Activated naive CD4-positive, alpha-beta T cell treated with anti-CD3 and anti-CD28 coated beads for 36 hours (primary cell): ENCODE data around the gene BDH1. TPM values are rescaled to one million over a fixed set of nuclear protein-coding genes. Genes with fewer than 3 reads are reported as not detected.

Experiments used
- CTCF ChIA-PET: fragments of 350-600 bp; sonication (Branson Sonifier 250); formaldehyde crosslinking; loops from one replicate; lab custom pipeline; 2021; ENCODE audit warnings: antibody characterized with exemption; lab: Charles Lee
- DNase-seq: peaks from one replicate; pipeline ENCODE4 v3.0.0-alpha.2; 2020
- H3K27ac Mint-ChIP-seq: one replicate; pipeline ENCODE4 v1.8.0; 2021; ENCODE audit warnings: mild to moderate bottlenecking, mixed read lengths
- H3K27me3 Mint-ChIP-seq: one replicate; pipeline ENCODE4 v1.8.0; 2021; ENCODE audit warnings: low read depth, mixed read lengths
- H3K36me3 Mint-ChIP-seq: one replicate; pipeline ENCODE4 v1.8.0; 2021; ENCODE audit warnings: low read depth, mixed read lengths
- H3K4me1 Mint-ChIP-seq: one replicate; pipeline ENCODE4 v1.8.0; 2021; ENCODE audit warnings: low read depth, mixed read lengths
- H3K4me3 Mint-ChIP-seq: one replicate; pipeline ENCODE4 v1.8.0; 2021; ENCODE audit warnings: mild to moderate bottlenecking, moderate library complexity, mixed read lengths
- H3K9me3 Mint-ChIP-seq: one replicate; pipeline ENCODE4 v1.8.0; 2021; ENCODE audit warnings: mixed read lengths
- intact Hi-C: fragments of 100-400 bp; cut with micrococcal nuclease; formaldehyde crosslinking; loops from one replicate; pipeline ENCODE4 v1.15.1; 2023
- total RNA-seq, 2 experiments: library from RNA; stranded (reverse); gene quantifications; one replicate each; pipeline ENCODE4 v1.2.3, GENCODE V29; 2021

Gene BDH1
- total RNA-seq, 2 experiments from 2014 or later, result 70.7 to 71.2 TPM

DNA sequence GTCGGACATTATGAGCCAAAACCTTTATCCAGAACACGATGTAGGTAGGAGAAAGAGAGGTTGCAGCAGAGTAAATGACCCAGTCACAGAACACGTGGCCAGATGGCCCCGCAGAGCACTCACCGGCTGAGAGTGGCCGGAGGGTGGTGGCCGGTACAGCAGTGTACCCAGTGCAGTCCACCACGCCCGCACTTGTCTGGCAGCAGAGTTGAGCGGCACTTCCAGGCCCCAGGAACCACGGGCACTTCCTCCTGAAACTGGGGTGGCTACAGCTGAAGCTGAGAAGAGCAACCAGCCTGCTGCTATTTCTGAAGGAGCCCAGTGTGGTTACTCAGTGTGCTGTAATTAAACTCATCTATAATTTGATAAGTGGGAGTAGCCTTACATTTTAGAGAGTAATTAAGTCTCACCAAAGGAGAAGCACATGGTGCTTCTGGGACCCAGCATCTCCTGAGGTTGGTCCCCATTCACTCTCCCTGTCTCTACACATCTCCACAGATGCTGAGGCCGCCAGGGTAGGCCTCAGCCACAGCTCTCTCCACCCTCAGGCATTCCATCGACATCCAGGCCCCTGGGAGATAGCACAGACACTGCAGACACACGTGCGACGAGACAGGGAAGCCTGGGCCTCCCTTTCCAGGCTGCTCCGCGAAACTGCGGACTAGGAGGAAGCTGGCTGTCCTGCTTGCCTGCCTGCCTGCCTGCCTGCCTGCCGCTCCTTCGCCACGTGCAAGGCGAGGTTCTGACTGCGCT is 49.8 kb downstream of the BDH1 start:
- H3K36me3 Mint-ChIP-seq, result peaks cover 3% of the 10 kb centered on the region
- H3K27ac Mint-ChIP-seq, result no peak overlapping the region
- intact Hi-C loops, result no loop called here
- no peaks in the 10 kb centered on the region for H3K9me3 Mint-ChIP-seq
- H3K4me1 Mint-ChIP-seq, result peaks cover 6% of the 10 kb centered on the region
- no peak for DNase-seq
- CTCF ChIA-PET, result interaction anchor here (0.7 to 1.2 kb wide), 3 partner anchors 12 to 282 kb away, joined by 3 to 4 read pairs (median 3); no protein-coding TSS in a partner anchor
- H3K4me3 Mint-ChIP-seq, result no peak overlapping the region
- no peaks in the 10 kb centered on the region for H3K27me3 Mint-ChIP-seq

DNA sequence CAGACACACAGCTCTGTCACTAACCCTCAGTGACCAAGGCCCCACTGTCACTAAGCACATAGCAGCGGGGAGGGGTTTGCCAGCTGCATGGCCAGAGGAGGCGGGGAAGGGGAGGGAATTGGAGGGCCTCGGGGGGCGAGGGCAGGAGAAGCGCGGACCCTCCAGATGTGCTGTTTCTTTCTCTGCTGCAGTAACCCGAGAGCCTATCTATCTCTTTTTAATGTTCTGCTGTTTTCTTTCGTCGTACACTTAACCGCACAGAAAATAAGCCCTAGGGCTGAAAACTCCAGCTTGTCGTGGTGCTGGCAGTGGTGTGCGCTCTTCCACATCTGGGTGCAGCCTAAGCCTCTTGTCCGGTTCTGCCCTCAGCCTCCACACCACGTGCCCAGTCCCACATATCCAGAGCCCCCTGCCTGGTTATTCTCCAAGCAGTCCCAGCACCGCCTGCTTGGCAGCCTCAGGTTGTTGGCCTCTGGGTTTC is 51.1 kb downstream of the BDH1 start:
- CTCF ChIA-PET, result interaction anchor here (0.8 to 1.2 kb wide), 3 partner anchors 95 to 280 kb away, joined by 3 to 4 read pairs (median 3); no protein-coding TSS in a partner anchor
- intact Hi-C loops, result loop anchor here (5.0 kb wide), 1 partner anchor 42 kb away; no protein-coding TSS in a partner anchor
- no peak overlapping the region for H3K27ac Mint-ChIP-seq
- H3K4me1 Mint-ChIP-seq, result peaks cover 2% of the 10 kb centered on the region
- no peak overlapping the region for H3K4me3 Mint-ChIP-seq
- H3K27me3 Mint-ChIP-seq, result no peaks in the 10 kb centered on the region
- H3K9me3 Mint-ChIP-seq, result no peaks in the 10 kb centered on the region
- DNase-seq, result no peak
- no peaks in the 10 kb centered on the region for H3K36me3 Mint-ChIP-seq

DNA sequence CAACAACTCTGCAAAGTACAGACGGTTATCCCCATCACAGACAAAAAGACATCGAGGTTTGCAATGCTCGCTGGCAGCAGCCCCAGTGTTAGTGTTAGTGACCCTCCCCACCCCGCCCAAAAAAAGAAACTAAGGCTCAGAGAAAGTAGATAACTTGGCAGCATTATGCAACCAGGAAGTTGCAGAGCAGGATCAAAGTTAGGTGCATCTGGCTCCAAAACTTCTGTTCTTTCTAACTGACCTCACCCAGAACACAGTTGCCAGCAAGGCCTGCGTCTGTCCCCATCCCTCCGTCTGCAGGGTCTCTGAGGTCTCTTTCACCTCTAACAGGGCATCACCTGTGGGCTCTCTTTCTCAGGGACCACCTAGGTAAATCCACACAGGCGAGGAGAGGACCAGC is 51.5 kb downstream of the BDH1 start:
- intact Hi-C loops, result loop anchor here (5.0 kb wide), 1 partner anchor 42 kb away; no protein-coding TSS in a partner anchor
- Mint-ChIP-seq H3K9me3 (no peaks in the 10 kb centered on the region), H3K4me1 (no peaks in the 10 kb centered on the region), H3K36me3 (no peaks in the 10 kb centered on the region), H3K4me3 (no peak overlapping the region), H3K27ac (no peak overlapping the region), H3K27me3 (no peaks in the 10 kb centered on the region)
- DNase-seq, result no peak
- CTCF ChIA-PET, result interaction anchor here (0.8 kb wide), 1 partner anchor 95 kb away, joined by 3 read pairs; no protein-coding TSS in a partner anchor

DNA sequence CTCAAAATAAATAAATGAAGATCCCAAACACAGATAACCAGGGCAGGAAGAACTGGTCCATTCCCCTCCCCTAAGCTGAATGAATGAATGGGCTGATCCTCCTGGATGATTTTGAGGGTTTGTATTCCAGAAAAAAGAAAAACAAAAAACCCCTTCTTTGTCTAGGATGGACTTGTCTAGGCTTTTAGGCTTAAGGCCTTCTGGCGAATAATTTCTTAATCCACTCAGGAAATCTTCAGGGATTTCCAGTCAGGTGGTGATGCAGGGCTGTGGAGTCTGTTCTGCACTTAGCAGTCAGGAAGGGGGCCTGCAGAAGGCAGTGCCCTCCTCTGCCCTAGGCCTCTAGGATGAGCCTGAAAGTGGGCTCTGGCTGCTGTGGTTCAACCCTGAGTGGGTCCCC is 52.1 kb downstream of the BDH1 start:
- intact Hi-C loops, result loop anchor here (2.0 to 5.0 kb wide), 3 partner anchors 41 to 525 kb away; no protein-coding TSS in a partner anchor
- CTCF ChIA-PET, result interaction anchor here (2.6 kb wide), 1 partner anchor 247 kb away, joined by 27 read pairs; no protein-coding TSS in a partner anchor
- Mint-ChIP-seq H3K27me3 (no peaks in the 10 kb centered on the region), H3K36me3 (no peaks in the 10 kb centered on the region), H3K4me1 (no peaks in the 10 kb centered on the region), H3K4me3 (no peak overlapping the region), H3K27ac (no peak overlapping the region), H3K9me3 (no peaks in the 10 kb centered on the region)
- no peak for DNase-seq

DNA sequence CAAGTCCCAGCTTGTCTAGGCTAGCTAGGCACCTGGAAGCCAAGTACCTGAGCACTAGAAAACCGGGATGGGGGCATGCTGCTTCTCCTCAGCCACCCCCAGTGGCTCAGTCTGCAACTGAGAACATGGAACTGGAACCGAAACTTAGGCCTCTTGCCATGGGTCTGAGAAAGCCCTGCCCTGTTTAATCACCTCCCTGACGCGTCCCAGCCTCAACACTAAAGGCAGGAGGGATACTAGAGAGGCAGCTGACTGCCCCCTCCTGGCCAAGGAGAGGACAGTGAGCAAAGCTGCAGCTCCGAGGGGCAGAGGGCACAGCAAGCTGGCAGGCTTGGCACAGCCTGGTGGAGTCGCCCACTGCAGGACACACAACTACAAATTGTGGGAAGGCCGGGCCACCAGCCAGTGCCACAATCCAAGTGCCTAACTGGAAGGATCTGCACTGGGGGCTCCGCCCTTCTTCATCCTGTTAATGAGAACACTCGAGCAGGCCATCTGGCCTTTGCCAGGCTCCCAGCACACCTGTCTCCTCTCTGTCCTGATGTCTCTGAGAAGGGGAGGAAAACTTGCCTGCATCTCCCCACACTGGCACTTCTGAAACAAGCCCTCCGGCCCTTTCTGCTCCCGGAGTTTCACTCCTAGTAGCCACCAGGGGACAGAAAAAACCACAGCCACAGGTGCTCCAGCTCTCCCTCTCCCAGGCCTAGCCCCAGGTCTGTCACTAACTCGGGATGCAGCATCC is 53.7 kb downstream of the BDH1 start:
- H3K4me1 Mint-ChIP-seq, result no peaks in the 10 kb centered on the region
- CTCF ChIA-PET, result interaction anchor here (0.8 to 3.4 kb wide), 11 partner anchors 10 to 280 kb away, joined by 3 to 27 read pairs (median 6); no protein-coding TSS in a partner anchor
- no peaks in the 10 kb centered on the region for H3K27me3 Mint-ChIP-seq
- DNase-seq, result peak; percentile 73
- no peak overlapping the region for H3K4me3 Mint-ChIP-seq
- no peaks in the 10 kb centered on the region for H3K9me3 Mint-ChIP-seq
- H3K27ac Mint-ChIP-seq, result no peak overlapping the region
- H3K36me3 Mint-ChIP-seq, result no peaks in the 10 kb centered on the region
- intact Hi-C loops, result loop anchor here (1.0 to 5.0 kb wide), 4 partner anchors 40 to 523 kb away; no protein-coding TSS in a partner anchor

DNA sequence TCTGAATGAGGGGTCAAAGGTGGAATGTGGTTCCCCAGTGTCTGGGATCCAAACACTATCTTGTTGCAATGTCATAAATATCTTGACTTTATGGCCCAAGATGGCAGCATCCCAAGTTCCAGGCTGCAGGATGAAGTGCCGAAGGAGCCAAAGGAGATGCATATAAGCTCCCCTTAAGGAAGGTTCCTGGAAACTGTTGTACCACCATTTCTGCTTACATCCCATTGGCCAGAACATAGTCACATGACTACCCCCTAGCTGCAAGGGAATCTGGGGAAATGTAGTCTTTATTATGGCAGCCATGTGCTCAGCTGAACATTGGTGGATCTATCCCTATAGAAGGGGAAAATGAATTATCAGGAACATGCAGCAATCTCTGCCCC is 54.3 kb downstream of the BDH1 start:
- intact Hi-C loops, result loop anchor here (5.0 kb wide), 1 partner anchor 39 kb away; no protein-coding TSS in a partner anchor

DNA sequence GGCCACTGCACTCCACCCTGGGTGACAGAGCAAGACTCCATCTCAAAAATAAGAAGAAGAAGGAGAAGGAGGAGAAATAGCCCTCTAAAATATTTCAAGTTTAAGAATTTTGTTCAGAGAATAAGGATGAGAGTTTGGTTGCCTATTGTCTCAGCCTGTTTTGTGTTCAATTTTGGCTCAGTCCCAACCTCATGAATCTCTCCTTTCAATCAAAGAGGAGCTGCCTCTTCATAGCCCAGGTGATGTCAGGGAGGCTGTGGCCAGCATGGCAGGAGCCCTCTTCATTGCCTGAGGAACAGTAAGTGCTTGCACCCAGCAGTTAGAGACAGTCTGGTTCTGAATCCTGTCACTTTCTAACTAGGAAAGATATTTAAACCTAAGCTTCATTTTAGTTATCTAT is 55.0 kb downstream of the BDH1 start:
- no peak overlapping the region for H3K4me3 Mint-ChIP-seq
- H3K27ac Mint-ChIP-seq, result no peak overlapping the region
- H3K9me3 Mint-ChIP-seq, result no peaks in the 10 kb centered on the region
- CTCF ChIA-PET, result interaction anchor here (1.2 to 3.4 kb wide), 7 partner anchors 25 to 278 kb away, joined by 5 to 27 read pairs (median 8); no protein-coding TSS in a partner anchor
- H3K36me3 Mint-ChIP-seq, result no peaks in the 10 kb centered on the region
- H3K4me1 Mint-ChIP-seq, result no peaks in the 10 kb centered on the region
- no peak for DNase-seq
- intact Hi-C loops, result loop anchor here (5.0 kb wide), 1 partner anchor 39 kb away; no protein-coding TSS in a partner anchor
- no peaks in the 10 kb centered on the region for H3K27me3 Mint-ChIP-seq

More for the DNA sequence above, 54.3 kb downstream of the BDH1 start:
- Mint-ChIP-seq H3K36me3 (no peaks in the 10 kb centered on the region), H3K4me1 (no peaks in the 10 kb centered on the region), H3K27ac (no peak overlapping the region), H3K9me3 (no peaks in the 10 kb centered on the region), H3K27me3 (no peaks in the 10 kb centered on the region), H3K4me3 (no peak overlapping the region)
- no peak for DNase-seq
- CTCF ChIA-PET, result interaction anchor here (0.8 to 3.4 kb wide), 11 partner anchors 10 to 279 kb away, joined by 3 to 27 read pairs (median 6); no protein-coding TSS in a partner anchor

DNA sequence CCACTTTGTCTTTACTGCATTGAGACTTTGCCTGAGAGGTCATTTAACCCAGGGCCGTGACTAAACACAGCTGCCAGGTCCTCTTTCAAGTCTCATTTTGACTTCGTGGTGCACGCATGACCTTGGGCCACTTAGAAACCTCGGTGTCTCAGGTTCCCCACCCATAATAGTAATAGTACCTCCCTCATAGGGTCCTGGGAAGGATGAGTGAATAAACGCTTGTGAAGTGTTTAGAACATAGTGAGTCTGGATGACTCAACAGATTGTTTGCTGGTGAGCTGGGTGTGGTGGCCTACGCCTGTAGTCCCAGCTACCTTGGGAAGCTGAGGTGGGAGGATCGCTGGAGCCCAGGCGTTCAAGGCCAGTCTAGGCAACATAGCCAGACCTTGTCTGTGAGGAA is 56.3 kb downstream of the BDH1 start:
- Mint-ChIP-seq H3K27ac (no peak overlapping the region), H3K9me3 (no peaks in the 10 kb centered on the region), H3K27me3 (no peaks in the 10 kb centered on the region), H3K4me3 (no peak overlapping the region), H3K4me1 (no peaks in the 10 kb centered on the region), H3K36me3 (no peaks in the 10 kb centered on the region)
- no peak for DNase-seq
- CTCF ChIA-PET, result interaction anchor here (0.6 to 0.8 kb wide), 2 partner anchors 74 to 243 kb away, joined by 3 to 4 read pairs; no protein-coding TSS in a partner anchor
- intact Hi-C loops, result no loop called here

DNA sequence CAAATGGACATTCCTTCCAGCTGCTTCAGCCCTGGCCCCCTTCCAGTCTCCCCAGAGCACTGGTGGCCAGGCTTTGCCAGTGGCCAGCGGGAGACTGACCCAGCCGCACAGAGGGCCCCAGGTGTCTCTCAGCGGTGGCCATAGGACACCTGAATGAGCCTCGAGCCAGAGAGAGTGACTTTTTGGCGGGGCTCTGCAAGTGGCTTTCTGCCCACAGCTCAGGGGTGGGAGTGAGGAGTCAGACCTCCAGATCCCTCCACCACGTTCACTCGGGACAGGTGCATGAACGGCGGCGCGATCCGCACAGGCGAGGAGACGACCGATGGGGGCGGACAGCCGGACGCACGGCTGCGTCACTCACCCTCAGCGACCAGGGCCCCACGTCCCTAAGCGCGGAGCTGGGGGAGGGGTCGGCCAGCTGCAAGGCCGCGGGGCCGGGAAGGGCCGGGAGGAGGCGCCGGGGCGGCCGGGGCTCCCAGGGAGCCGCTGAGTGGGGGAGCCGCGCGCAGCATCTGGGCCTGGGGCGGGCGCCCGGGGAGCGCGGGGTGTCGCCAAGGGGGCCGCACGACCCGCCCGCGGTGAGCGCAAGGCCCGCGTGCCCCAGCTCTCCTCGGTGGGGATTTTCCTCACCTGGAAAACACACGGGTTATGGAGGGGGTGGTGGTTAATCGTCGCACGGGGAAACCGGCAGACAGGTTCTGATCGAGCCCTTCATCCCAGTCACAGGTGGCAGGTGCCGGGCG is 57.1 kb downstream of the BDH1 start:
- no peaks in the 10 kb centered on the region for H3K4me1 Mint-ChIP-seq
- CTCF ChIA-PET, result interaction anchor here (1.1 kb wide), 1 partner anchor 180 kb away, joined by 4 read pairs; no protein-coding TSS in a partner anchor

DNA sequence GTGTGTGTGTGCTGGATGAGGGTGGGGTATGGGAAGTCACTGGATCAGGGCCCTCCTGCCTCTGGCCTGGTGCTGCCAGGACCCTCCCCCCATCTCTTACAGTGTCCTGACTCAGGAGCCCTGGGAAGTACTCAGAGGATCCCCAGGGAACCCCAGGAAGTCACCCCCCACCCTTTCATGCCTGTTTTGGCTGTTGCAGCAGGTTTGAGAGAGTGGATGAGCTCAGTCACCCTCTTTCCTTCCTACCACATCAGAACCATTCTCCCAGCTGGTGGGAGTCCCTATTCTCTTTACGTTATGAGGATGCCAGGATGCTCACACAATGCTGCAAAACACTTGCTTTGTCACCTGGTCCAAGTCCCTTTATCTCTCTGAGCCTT is 59.0 kb downstream of the BDH1 start:
- no peaks in the 10 kb centered on the region for H3K36me3 Mint-ChIP-seq
- no peaks in the 10 kb centered on the region for H3K9me3 Mint-ChIP-seq
- intact Hi-C loops, result no loop called here
- no peak for DNase-seq
- CTCF ChIA-PET, result no interaction called here
- H3K27me3 Mint-ChIP-seq, result no peaks in the 10 kb centered on the region
- H3K4me1 Mint-ChIP-seq, result no peaks in the 10 kb centered on the region
- no peak overlapping the region for H3K4me3 Mint-ChIP-seq
- H3K27ac Mint-ChIP-seq, result no peak overlapping the region

More for the DNA sequence above, 57.1 kb downstream of the BDH1 start:
- DNase-seq, result no peak
- Mint-ChIP-seq H3K36me3 (no peaks in the 10 kb centered on the region), H3K4me3 (no peak overlapping the region), H3K9me3 (no peaks in the 10 kb centered on the region), H3K27me3 (no peaks in the 10 kb centered on the region), H3K27ac (no peak overlapping the region)
- intact Hi-C loops, result no loop called here

DNA sequence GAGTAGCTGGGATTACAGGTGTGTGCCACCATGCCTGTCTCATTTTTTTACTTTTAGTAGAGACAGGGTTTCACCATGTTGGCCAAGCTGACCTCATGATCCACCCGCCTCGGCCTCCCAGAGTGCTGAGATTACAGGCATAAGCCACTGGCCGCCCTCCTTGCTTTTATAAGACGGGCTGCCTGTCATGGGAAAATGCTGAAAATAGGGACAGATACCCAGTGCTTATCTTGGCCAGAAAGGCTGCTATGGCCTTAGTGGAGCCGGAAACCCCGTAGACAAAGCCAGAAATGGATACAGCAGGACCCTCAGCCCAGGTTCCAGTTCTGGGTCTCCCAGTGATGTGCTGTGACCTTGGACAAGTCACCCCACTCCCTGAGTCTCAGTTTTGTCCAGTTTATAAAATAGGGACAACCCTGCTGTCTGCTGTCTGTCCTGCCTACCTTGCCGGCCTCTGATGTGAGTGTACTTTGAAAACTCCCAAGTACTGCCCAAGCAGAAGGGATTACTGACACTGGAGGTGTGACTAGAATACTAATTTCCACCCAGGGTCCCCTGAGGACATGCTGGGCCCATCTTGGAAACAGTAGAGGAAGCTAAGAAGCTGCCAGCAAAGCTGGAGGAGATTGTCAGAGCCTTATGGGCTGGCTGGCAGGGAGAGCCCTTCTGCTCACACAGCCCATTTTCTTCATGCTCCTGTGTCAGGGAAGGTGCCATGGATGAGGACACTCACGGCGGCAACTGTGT is 59.6 kb downstream of the BDH1 start:
- DNase-seq, result no peak
- Mint-ChIP-seq H3K27me3 (no peaks in the 10 kb centered on the region), H3K27ac (no peak overlapping the region), H3K4me3 (no peak overlapping the region), H3K36me3 (no peaks in the 10 kb centered on the region), H3K4me1 (no peaks in the 10 kb centered on the region), H3K9me3 (no peaks in the 10 kb centered on the region)
- intact Hi-C loops, result no loop called here
- CTCF ChIA-PET, result no interaction called here
